H1 (cell line): ENCODE measurements around the gene LAMC1. TPM values are rescaled to one million over a fixed set of nuclear protein-coding genes. Genes with fewer than 3 reads are reported as not detected.

Experiments used
- CTCF ChIA-PET: fragments of 300-600 bp; sonication (Branson Sonifier 250); formaldehyde crosslinking; loops from one replicate; lab custom pipeline; 2021; ENCODE audit not compliant: partially characterized antibody; lab: Charles Lee
- POLR2A ChIA-PET: fragments of 300-600 bp; sonication (Branson Sonifier 250); formaldehyde crosslinking; loops from one replicate; lab custom pipeline; 2021; ENCODE audit warnings: inconsistent platforms; ENCODE audit not compliant: partially characterized antibody; lab: Charles Lee
- DNase-seq, 2 experiments: peaks; one replicate each; pipeline versions ENCODE4 v3.0.0 to v3.0.0-alpha.2; 2010 to 2022; ENCODE audit warnings: low spot score in 2 of 2, low read depth in 1 of 2, mixed read lengths in 1 of 2
- FAIRE-seq: peaks from 2 replicates; lab custom pipeline; 2011; peaks lifted over from hg19 to GRCh38; lab: Jason Lieb, UNC
- H2AFZ ChIP-seq: 2 replicates; pipeline ENCODE4 v1.8.1; 2012; ENCODE audit warnings: low read length, inconsistent platforms
- H2AK5ac ChIP-seq: 2 replicates; pipeline ENCODE4 v1.6.1; 2013; ENCODE audit warnings: low read depth, low read length
- H2BK120ac ChIP-seq: replicated peaks from 2 replicates; pipeline ENCODE3; 2013; ENCODE audit warnings: low read depth, low read length, inconsistent platforms
- H2BK12ac ChIP-seq: 2 replicates; pipeline ENCODE4 v1.6.1; 2013; ENCODE audit warnings: low read depth, low read length
- H2BK15ac ChIP-seq: 2 replicates; pipeline ENCODE4 v1.6.1; 2013; ENCODE audit warnings: low read length
- H2BK20ac ChIP-seq: 2 replicates; pipeline ENCODE4 v1.6.1; 2013; ENCODE audit warnings: low read length
- H2BK5ac ChIP-seq: 2 replicates; pipeline ENCODE4 v1.6.1; 2013; ENCODE audit warnings: low read depth, low read length
- H3K14ac ChIP-seq: 2 replicates; pipeline ENCODE4 v1.6.1; 2013; ENCODE audit warnings: inconsistent platforms; ENCODE audit not compliant: insufficient read length
- H3K18ac ChIP-seq: 2 replicates; pipeline ENCODE4 v1.6.1; 2013; ENCODE audit warnings: low read length; ENCODE audit errors: extremely low read depth
- H3K23ac ChIP-seq: 2 replicates; pipeline ENCODE4 v1.6.1; 2013; ENCODE audit warnings: inconsistent platforms; ENCODE audit not compliant: insufficient read length
- H3K23me2 ChIP-seq: 2 replicates; pipeline ENCODE4 v1.6.1; 2013; ENCODE audit warnings: low read depth, low read length
- H3K27ac ChIP-seq: 2 replicates; pipeline ENCODE4 v1.6.1; 2011; ENCODE audit warnings: low read depth, low read length, inconsistent platforms
- H3K27me3 ChIP-seq, 4 experiments: replicated peaks in 1 of 4; 1 replicate in 1 of 4; 2 replicates in 3 of 4; pipeline versions ENCODE4 v1.6.1 to v1.8.1; 2011 to 2013; ENCODE audit warnings: low read length in 3 of 4, mild to moderate bottlenecking in 3 of 4, inconsistent platforms in 2 of 4, mixed read lengths in 2 of 4, moderate library complexity in 1 of 4; ENCODE audit not compliant: control insufficient read depth in 3 of 4, insufficient read depth in 3 of 4; ENCODE audit errors: extremely low read depth in 1 of 4
- H3K36me3 ChIP-seq, 4 experiments: 2 replicates each; pipeline versions ENCODE4 v1.6.1 to v1.8.1; 2011 to 2013; ENCODE audit warnings: mild to moderate bottlenecking in 4 of 4, low read length in 3 of 4, moderate library complexity in 2 of 4, control low read depth in 1 of 4, inconsistent platforms in 1 of 4; ENCODE audit not compliant: insufficient read depth in 4 of 4, control insufficient read depth in 2 of 4
- H3K4ac ChIP-seq: replicated peaks from 2 replicates; pipeline ENCODE3; 2013; ENCODE audit warnings: low read length, low read depth, mixed read lengths, inconsistent platforms; ENCODE audit not compliant: insufficient read length
- H3K4me1 ChIP-seq, 4 experiments: replicated peaks in 1 of 4; 1 replicate in 1 of 4; 2 replicates in 3 of 4; pipeline versions ENCODE4 v1.6.1 to v1.8.1; 2011 to 2013; ENCODE audit warnings: low read length in 3 of 4, inconsistent platforms in 2 of 4, mixed read lengths in 1 of 4; ENCODE audit not compliant: insufficient read depth in 4 of 4, control insufficient read depth in 3 of 4
- H3K4me2 ChIP-seq, 2 experiments: 2 replicates each; pipeline versions ENCODE4 v1.6.1 to v1.8.1; 2011 to 2013; ENCODE audit warnings: low read depth in 2 of 2, low read length in 2 of 2, control low read depth in 1 of 2, inconsistent platforms in 1 of 2, mild to moderate bottlenecking in 1 of 2; ENCODE audit not compliant: insufficient read depth in 1 of 2
- H3K4me3 ChIP-seq, 4 experiments: fragments of 200-600, 300-600 bp in 1 of 4; sonication (generic), shearing (Covaris generic), sonication (Bioruptor Twin) in 1 of 4; 2 replicates each; pipeline versions ENCODE4 v1.5.1 to v1.8.1; 2011 to 2016; ENCODE audit warnings: low read length in 4 of 4, low read depth in 3 of 4, control low read depth in 2 of 4, inconsistent platforms in 2 of 4, mild to moderate bottlenecking in 2 of 4, mixed read lengths in 1 of 4, moderate library complexity in 1 of 4; ENCODE audit not compliant: insufficient read depth in 2 of 4; ENCODE audit errors: extremely low read depth in 1 of 4
- H3K56ac ChIP-seq: replicated peaks from 2 replicates; pipeline ENCODE3; 2013; ENCODE audit warnings: low read depth, mild to moderate bottlenecking, mixed read lengths, low read length, inconsistent platforms; ENCODE audit not compliant: insufficient read length
- H3K79me1 ChIP-seq: 2 replicates; pipeline ENCODE4 v1.6.1; 2013; ENCODE audit warnings: low read depth, low read length, control low read depth
- H3K79me2 ChIP-seq, 2 experiments: 2 replicates each; pipeline versions ENCODE4 v1.6.1 to v1.8.1; 2012 to 2013; ENCODE audit warnings: low read length in 2 of 2, mild to moderate bottlenecking in 2 of 2, inconsistent platforms in 1 of 2; ENCODE audit not compliant: insufficient read depth in 2 of 2, control insufficient read depth in 1 of 2
- H3K9ac ChIP-seq, 4 experiments: replicated peaks in 1 of 4; 1 replicate in 1 of 4; 2 replicates in 3 of 4; pipeline versions ENCODE4 v1.6.1 to v1.8.1; 2011 to 2013; ENCODE audit warnings: low read depth in 3 of 4, low read length in 3 of 4, control low read depth in 2 of 4, mild to moderate bottlenecking in 2 of 4, moderate library complexity in 2 of 4, inconsistent platforms in 1 of 4; ENCODE audit errors: extremely low read depth in 1 of 4
- H3K9me3 ChIP-seq, 2 experiments: 2 replicates each; pipeline versions ENCODE4 v1.6.1 to v1.8.1; 2012 to 2013; ENCODE audit warnings: mild to moderate bottlenecking in 2 of 2, moderate library complexity in 2 of 2, control low read depth in 1 of 2, inconsistent platforms in 1 of 2, low read depth in 1 of 2, low read length in 1 of 2, mixed read lengths in 1 of 2; ENCODE audit not compliant: insufficient read depth in 2 of 2
- H4K20me1 ChIP-seq, 2 experiments: replicated peaks in 1 of 2; 2 replicates each; pipeline versions ENCODE3 to v1.8.1; 2011 to 2013; ENCODE audit warnings: inconsistent platforms in 2 of 2, low read length in 2 of 2, mild to moderate bottlenecking in 1 of 2; ENCODE audit not compliant: insufficient read depth in 2 of 2, control insufficient read depth in 1 of 2
- H4K5ac ChIP-seq: 2 replicates; pipeline ENCODE4 v1.6.1; 2013; ENCODE audit warnings: low read length, low read depth, mixed read lengths, inconsistent platforms; ENCODE audit not compliant: insufficient read length
- H4K8ac ChIP-seq: 2 replicates; pipeline ENCODE4 v1.8.0; 2013; ENCODE audit warnings: mild to moderate bottlenecking, moderate library complexity, low read length, inconsistent platforms; ENCODE audit not compliant: insufficient read depth; ENCODE audit errors: extremely low read depth
- H4K91ac ChIP-seq: replicated peaks from 2 replicates; pipeline ENCODE3; 2013; ENCODE audit warnings: low read length, mixed read lengths, inconsistent platforms; ENCODE audit not compliant: insufficient read length
- CHD2 ChIP-seq: IDR thresholded peaks from 2 replicates; pipeline ENCODE4 v1.6.1; 2012; ENCODE audit warnings: low read length, improper control_type of control experiment
- E2F6 ChIP-seq: IDR thresholded peaks from 2 replicates; pipeline ENCODE4 v1.6.1; 2012; ENCODE audit warnings: inconsistent platforms
- GABPA ChIP-seq: IDR thresholded peaks from 2 replicates; pipeline ENCODE4 v1.6.1; 2011; ENCODE audit warnings: mild to moderate bottlenecking, low read length, moderate library complexity, borderline replicate concordance; ENCODE audit not compliant: insufficient read depth
- MAFK ChIP-seq: IDR thresholded peaks from 2 replicates; pipeline ENCODE4 v1.6.1; 2012; ENCODE audit warnings: low read depth, mild to moderate bottlenecking, improper control_type of control experiment, low read length
- NANOG ChIP-seq: IDR thresholded peaks from 2 replicates; pipeline ENCODE4 v1.6.1; 2011; ENCODE audit warnings: low read length, low read depth, mild to moderate bottlenecking, inconsistent platforms; ENCODE audit not compliant: insufficient read depth, poor library complexity, severe bottlenecking
- POLR2A ChIP-seq, 2 experiments: IDR thresholded peaks; 1 replicate in 1 of 2; 2 replicates in 1 of 2; pipeline ENCODE4 v1.6.1; 2011; ENCODE audit warnings: low read depth in 2 of 2, low read length in 2 of 2, mild to moderate bottlenecking in 2 of 2; ENCODE audit errors: control extremely low read depth in 1 of 2
- SIN3A ChIP-seq, 2 experiments: IDR thresholded peaks in 1 of 2; conservative IDR thresholded peaks in 1 of 2; 2 replicates each; pipeline ENCODE4 v1.6.1; 2011 to 2012; ENCODE audit warnings: low read length in 2 of 2, improper control_type of control experiment in 1 of 2, low read depth in 1 of 2, mild to moderate bottlenecking in 1 of 2
- SIRT6 ChIP-seq: IDR thresholded peaks from one replicate; pipeline ENCODE4 v1.7.1; 2012; ENCODE audit warnings: low read length, inconsistent platforms
- SRF ChIP-seq: IDR thresholded peaks from 2 replicates; pipeline ENCODE4 v1.6.1; 2011; ENCODE audit warnings: mild to moderate bottlenecking, low read depth, low read length, moderate library complexity
- WGBS, 2 experiments: shearing (Covaris generic) in 1 of 2; methylation state at CpG; one replicate each; pipeline versions ENCODE4 v1.1.6 to v1.1.7; 2013 to 2015; ENCODE audit warnings: low lambda C conversion rate in 2 of 2, mixed read lengths in 2 of 2, inconsistent platforms in 1 of 2, low coverage in 1 of 2, missing lambda C conversion rate in 1 of 2; ENCODE audit not compliant: insufficient replicate concordance in 2 of 2, insufficient coverage in 1 of 2, insufficient read length in 1 of 2; ENCODE audit errors: extremely low coverage in 1 of 2, missing lambda C conversion rate in 1 of 2; 5-methylcytosine and 5-hydroxymethylcytosine counted together
- polyA plus RNA-seq, 7 experiments: library from polyadenylated mRNA; depleted of rRNA in 3 of 7; stranded (reverse) in 5 of 7; unstranded in 2 of 7; fragments of >200 nt in 5 of 7; fragments of 200-250 nt in 2 of 7; gene quantifications; 1 replicate in 5 of 7; 2 replicates in 1 of 7; 4 replicates in 1 of 7; pipeline versions ENCODE4 v1.2.1 to v1.2.3, GENCODE V29; 2011 to 2013; ENCODE audit warnings: missing spikeins in 2 of 7, mixed read lengths in 2 of 7
- total RNA-seq: library from RNA; stranded (reverse); fragmentation: NEBNext Ultra II Directional; extraction: Animal tissue kit (Norgen Biotek cat#: 25700); gene quantifications from 2 replicates; pipeline ENCODE4 v1.2.1, GENCODE V29; 2021

The LAMC1 gene
- total and polyA plus RNA-seq, 2 of the 8 experiments (the other 6 are each of a cell fraction or from before 2014, with no cell fraction given), result 47.6 to 90.3 TPM

GRCh38 chr1:183110326-183110880, 87.2 kb downstream of the LAMC1 start:
- no peak overlapping the region for H2AK5ac ChIP-seq
- no peak overlapping the region for H2BK5ac ChIP-seq
- H3K14ac ChIP-seq, result no peak overlapping the region
- no peaks in the 10 kb centered on the region for H4K20me1 ChIP-seq
- no peaks in the 10 kb centered on the region for H3K27me3 ChIP-seq
- ChIA-PET CTCF (no interaction called here), POLR2A (no interaction called here)
- H2BK12ac ChIP-seq, result no peak overlapping the region
- no peak overlapping the region for H2BK20ac ChIP-seq
- no peak overlapping the region for H3K4ac ChIP-seq
- no peak overlapping the region for H4K8ac ChIP-seq
- H3K23ac ChIP-seq, result no peak overlapping the region
- H4K91ac ChIP-seq, result no peak overlapping the region
- no peak overlapping the region for H3K56ac ChIP-seq
- no peak overlapping the region for H4K5ac ChIP-seq
- H3K4me2 ChIP-seq, result no peak overlapping the region
- no peak overlapping the region for H3K27ac ChIP-seq
- H3K4me3 ChIP-seq, result no peak overlapping the region
- WGBS, 2 experiments, result 90% methylated on average over 8 of the region's 8 CpGs; no CpG with 5 or more reads in 1 of the 2 experiments
- peaks cover 0 to 16% (median 7%) of the 10 kb centered on the region in 4 experiments; a peak in 3 of 7 replicates for H3K4me1 ChIP-seq
- H3K36me3 ChIP-seq, result no peaks in the 10 kb centered on the region
- no peak overlapping the region for H3K9ac ChIP-seq
- no peak overlapping the region for H2AFZ ChIP-seq
- no peak for TF ChIP-seq MAFK
- TF ChIP-seq E2F6, result no peak
- TF ChIP-seq SRF, result no peak
- no peak for TF ChIP-seq SIRT6
- TF ChIP-seq POLR2A (IDR thresholded peaks at IDR 0.05; ENCODE audit: control extremely low read depth in 1 of 2, low read depth in 2 of 2, low read length in 2 of 2), result no peak
- no peak for TF ChIP-seq NANOG
- TF ChIP-seq SIN3A (conservative IDR thresholded peaks at IDR 0.05 in 1 of 2, IDR thresholded peaks at IDR 0.05 in 1 of 2; ENCODE audit: low read depth in 1 of 2, low read length in 2 of 2), result no peak
- no peak for TF ChIP-seq GABPA
- no peak for TF ChIP-seq CHD2
- no peak overlapping the region for H2BK120ac ChIP-seq
- no peaks in the 10 kb centered on the region for H3K79me2 ChIP-seq
- H2BK15ac ChIP-seq, result no peak overlapping the region
- no peak for DNase-seq
- no peak overlapping the region for H3K18ac ChIP-seq
- no peaks in the 10 kb centered on the region for H3K9me3 ChIP-seq
- no peaks in the 10 kb centered on the region for H3K23me2 ChIP-seq
- H3K79me1 ChIP-seq, result no peaks in the 10 kb centered on the region
- FAIRE-seq, result no peak
